ENCODE measurements around the gene FRMD4B.

- TF ChIP-seq POLR2A (IDR thresholded peaks at IDR 0.05) (no peak), CTCF (IDR thresholded peaks at IDR 0.05) (no peak), EP300 (IDR thresholded peaks at IDR 0.05) (no peak)
Measured at GRCh38 chr3:69359339-69359893, 26.5 kb downstream of the FRMD4B start.

Measured in ovary (tissue), 3 donors.